MM.1S (cell line): ENCODE measurements around the gene PDE6A.

ENCODE experiments used
- DNase-seq: peaks from one replicate; pipeline ENCODE4 v3.0.0-alpha.2; 2015
- H2AFZ ChIP-seq: fragments of 300-600 bp; sonication (generic); 2 replicates; pipeline ENCODE4 v1.6.0; 2016; ENCODE audit warnings: antibody characterized with exemption, low read length
- H3F3A ChIP-seq: fragments of 300-600 bp; sonication (generic); 2 replicates; pipeline ENCODE4 v1.6.1; 2016; ENCODE audit warnings: mild to moderate bottlenecking, antibody characterized with exemption, low read length, moderate library complexity, mixed read lengths; ENCODE audit not compliant: insufficient read depth
- H3K27ac ChIP-seq: fragments of 300-600 bp; sonication (generic); 2 replicates; pipeline ENCODE4 v1.5.1; 2016; ENCODE audit warnings: mild to moderate bottlenecking, low read length
- H3K27me3 ChIP-seq: fragments of 300-600 bp; sonication (generic); replicated peaks from 2 replicates; pipeline ENCODE4 v1.6.0; 2016; ENCODE audit warnings: low read length; ENCODE audit not compliant: insufficient read depth
- H3K36me3 ChIP-seq: fragments of 300-600 bp; sonication (generic); replicated peaks from 2 replicates; pipeline ENCODE4 v1.6.1; 2016; ENCODE audit warnings: mild to moderate bottlenecking, low read length, mixed read lengths; ENCODE audit not compliant: insufficient read depth
- H3K4me1 ChIP-seq: fragments of 300-600 bp; sonication (generic); 2 replicates; pipeline ENCODE4 v1.6.1; 2016; ENCODE audit warnings: low read length, mixed read lengths
- H3K4me2 ChIP-seq: fragments of 300-600 bp; sonication (generic); 2 replicates; pipeline ENCODE4 v1.6.0; 2016; ENCODE audit warnings: low read depth, low read length
- H3K4me3 ChIP-seq: fragments of 300-600 bp; sonication (generic); 2 replicates; pipeline ENCODE4 v1.5.1; 2016; ENCODE audit warnings: low read length, mixed read lengths
- H3K79me2 ChIP-seq: fragments of 300-600 bp; sonication (generic); 2 replicates; pipeline ENCODE4 v1.6.1; 2016; ENCODE audit warnings: mixed run types, low read length, mixed read lengths
- H3K9ac ChIP-seq: fragments of 300-600 bp; sonication (generic); 2 replicates; pipeline ENCODE4 v1.6.1; 2016; ENCODE audit warnings: low read length, mixed read lengths
- H3K9me2 ChIP-seq: fragments of 300-600 bp; sonication (generic); replicated peaks from 2 replicates; pipeline ENCODE4 v1.6.1; 2016; ENCODE audit warnings: mild to moderate bottlenecking, low read length, mixed read lengths; ENCODE audit not compliant: insufficient read depth
- H3K9me3 ChIP-seq: fragments of 300-600 bp; sonication (generic); replicated peaks from 2 replicates; pipeline ENCODE4 v1.6.1; 2016; ENCODE audit warnings: mild to moderate bottlenecking, low read length, mixed read lengths; ENCODE audit not compliant: insufficient read depth
- H4K20me1 ChIP-seq: fragments of 300-600 bp; sonication (generic); 2 replicates; pipeline ENCODE4 v1.6.1; 2016; ENCODE audit warnings: mild to moderate bottlenecking, low read length, moderate library complexity, mixed read lengths; ENCODE audit not compliant: insufficient read depth
- EZH2 ChIP-seq: fragments of 300-600 bp; sonication (generic); optimal IDR thresholded peaks from 2 replicates; pipeline ENCODE3; 2017; ENCODE audit warnings: low read depth, mild to moderate bottlenecking, antibody characterized with exemption, low read length, mixed read lengths
- EZH2phosphoT487 ChIP-seq: fragments of 300-600 bp; sonication (generic); IDR thresholded peaks from 2 replicates; pipeline ENCODE4 v1.6.1; 2018; ENCODE audit warnings: antibody characterized with exemption, low read length
- TF ChIP-seq, protein P1 (sequence below): fragments of 300-600 bp; sonication (generic); IDR thresholded peaks from 2 replicates; pipeline ENCODE4 v1.5.1; 2016; ENCODE audit warnings: antibody characterized with exemption, low read length, mixed read lengths

Gene PDE6A

GRCh38 chr5:149961186-149961685, 16.6 kb upstream of the PDE6A start:
- Histone ChIP-seq H3K27ac (no peak overlapping the region), H4K20me1 (no peaks in the 10 kb centered on the region), H2AFZ (peak overlapping the region; percentile 90)

GRCh38 chr5:149960272-149961185, 15.9 kb upstream of the PDE6A start, which contains the start of gene SLC26A2:
SLC26A2 (plus strand) TSS chr5:149960758; CDS start chr5:149977653, 16,895 bp downstream.
- TF ChIP-seq EZH2 = no peak
- TF ChIP-seq, protein P1, sequence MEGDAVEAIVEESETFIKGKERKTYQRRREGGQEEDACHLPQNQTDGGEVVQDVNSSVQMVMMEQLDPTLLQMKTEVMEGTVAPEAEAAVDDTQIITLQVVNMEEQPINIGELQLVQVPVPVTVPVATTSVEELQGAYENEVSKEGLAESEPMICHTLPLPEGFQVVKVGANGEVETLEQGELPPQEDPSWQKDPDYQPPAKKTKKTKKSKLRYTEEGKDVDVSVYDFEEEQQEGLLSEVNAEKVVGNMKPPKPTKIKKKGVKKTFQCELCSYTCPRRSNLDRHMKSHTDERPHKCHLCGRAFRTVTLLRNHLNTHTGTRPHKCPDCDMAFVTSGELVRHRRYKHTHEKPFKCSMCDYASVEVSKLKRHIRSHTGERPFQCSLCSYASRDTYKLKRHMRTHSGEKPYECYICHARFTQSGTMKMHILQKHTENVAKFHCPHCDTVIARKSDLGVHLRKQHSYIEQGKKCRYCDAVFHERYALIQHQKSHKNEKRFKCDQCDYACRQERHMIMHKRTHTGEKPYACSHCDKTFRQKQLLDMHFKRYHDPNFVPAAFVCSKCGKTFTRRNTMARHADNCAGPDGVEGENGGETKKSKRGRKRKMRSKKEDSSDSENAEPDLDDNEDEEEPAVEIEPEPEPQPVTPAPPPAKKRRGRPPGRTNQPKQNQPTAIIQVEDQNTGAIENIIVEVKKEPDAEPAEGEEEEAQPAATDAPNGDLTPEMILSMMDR = no peak
- TF ChIP-seq EZH2phosphoT487 = no peak
- H3K9me2 ChIP-seq = no peaks in the 10 kb centered on the region
- H3K4me2 ChIP-seq = peak within 1 kb of the TSS; percentile 97
- H3K27ac ChIP-seq = peak within 1 kb of the TSS; percentile 83
- H3K9me3 ChIP-seq = no peaks in the 10 kb centered on the region
- no peaks in the 10 kb centered on the region for H4K20me1 ChIP-seq
- H2AFZ ChIP-seq = peak within 1 kb of the TSS; percentile 95
- peaks cover 15% of the 10 kb centered on the region for H3K4me1 ChIP-seq
- peak within 1 kb of the TSS; percentile 81 for H3K4me3 ChIP-seq
- H3K9ac ChIP-seq = peak within 1 kb of the TSS; percentile 80
- peaks cover 19% of the 10 kb centered on the region for H3F3A ChIP-seq
- DNase-seq = peak; percentile 98
- no peaks in the 10 kb centered on the region for H3K27me3 ChIP-seq
- H3K36me3 ChIP-seq = no peaks in the 10 kb centered on the region
- no peaks in the 10 kb centered on the region for H3K79me2 ChIP-seq

More at GRCh38 chr5:149961186-149961685, 16.6 kb upstream of the PDE6A start:
- H3K4me2 ChIP-seq = peak overlapping the region; percentile 97
- H3K9me3 ChIP-seq = no peaks in the 10 kb centered on the region
- peaks cover 19% of the 10 kb centered on the region for H3F3A ChIP-seq
- TF ChIP-seq EZH2 (no peak), EZH2phosphoT487 (no peak)
- TF ChIP-seq, protein P1 = no peak
- H3K4me1 ChIP-seq = peaks cover 15% of the 10 kb centered on the region
- H3K36me3 ChIP-seq = no peaks in the 10 kb centered on the region
- no peaks in the 10 kb centered on the region for H3K79me2 ChIP-seq
- peak overlapping the region; percentile 58 for H3K9ac ChIP-seq
- H3K9me2 ChIP-seq = no peaks in the 10 kb centered on the region
- H3K4me3 ChIP-seq = peak overlapping the region; percentile 81
- DNase-seq = peak; percentile 6
- H3K27me3 ChIP-seq = no peaks in the 10 kb centered on the region

DNA sequence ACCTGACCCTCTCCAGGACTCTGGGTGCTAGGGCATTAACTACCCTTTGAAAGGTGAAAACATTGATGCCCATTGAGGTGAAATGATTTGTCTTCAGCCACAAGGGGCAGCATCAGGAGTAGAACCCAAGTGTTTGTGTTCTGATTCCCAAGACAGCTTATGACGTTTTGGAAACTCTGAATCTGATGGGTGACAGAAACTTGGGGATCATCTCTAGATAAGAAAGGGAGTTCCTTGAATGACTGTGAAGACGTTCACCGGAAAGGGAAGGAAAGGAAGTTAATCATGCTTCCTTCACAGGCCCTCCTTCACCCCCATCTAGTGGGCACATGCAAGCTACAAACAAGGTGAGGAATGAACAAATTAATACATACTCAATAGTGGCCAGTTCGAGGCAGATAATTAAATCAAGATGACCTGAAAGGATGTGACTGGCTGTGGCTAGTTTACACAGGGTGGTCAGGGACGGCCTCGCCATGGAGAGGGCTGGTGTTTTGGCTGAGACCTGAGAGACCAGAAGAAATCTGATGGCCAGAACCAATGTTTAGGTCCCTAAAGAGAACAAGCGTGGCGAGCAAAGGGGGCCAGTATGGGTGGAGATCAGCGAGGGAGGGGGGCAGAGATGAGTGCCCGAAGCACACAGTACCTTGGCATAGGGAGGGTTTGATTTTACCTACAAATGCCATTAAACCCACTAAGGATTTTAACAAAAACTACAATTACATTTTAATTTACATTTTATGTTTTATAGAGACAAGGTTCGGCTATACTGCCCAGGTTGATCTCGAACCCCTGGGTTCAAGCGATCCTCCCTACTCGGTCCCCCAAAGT, 15.0 kb upstream of the PDE6A start:
- H3K4me3 ChIP-seq = peak overlapping the region; percentile 81
- H3F3A ChIP-seq = peaks cover 19% of the 10 kb centered on the region
- H3K4me1 ChIP-seq = peaks cover 15% of the 10 kb centered on the region
- H3K9me2 ChIP-seq = no peaks in the 10 kb centered on the region
- H3K4me2 ChIP-seq = peak overlapping the region; percentile 97
- H3K36me3 ChIP-seq = no peaks in the 10 kb centered on the region
- H3K9ac ChIP-seq = peak overlapping the region; percentile 80
- no peaks in the 10 kb centered on the region for H3K79me2 ChIP-seq
- DNase-seq = peak; percentile 69
- no peaks in the 10 kb centered on the region for H3K27me3 ChIP-seq
- TF ChIP-seq EZH2 = no peak
- TF ChIP-seq, protein P1 = peak; percentile 80
- TF ChIP-seq EZH2phosphoT487 = no peak
- H2AFZ ChIP-seq = peak overlapping the region; percentile 95
- H3K9me3 ChIP-seq = no peaks in the 10 kb centered on the region
- H4K20me1 ChIP-seq = no peaks in the 10 kb centered on the region
- H3K27ac ChIP-seq = peak overlapping the region; percentile 83
